ENCODE measurements around the gene NPM1. TPM values are rescaled to one million over a fixed set of nuclear protein-coding genes. Genes with fewer than 3 reads are reported as not detected.

The NPM1 gene
- total and polyA plus RNA-seq, 2 of the 13 experiments (the other 11 are each of a cell fraction or from before 2014, with no cell fraction given) = 2,047 to 3,353 TPM

GRCh38 chr5:171387345-171387969 lies at the start of gene NPM1 (continued):
- TF ChIP-seq ZBTB4 (CRISPR knock-in tag; IDR thresholded peaks at IDR 0.05; ENCODE audit: borderline replicate concordance) = peak; percentile 59; the same call in 1 of the 2 replicates
- TF ChIP-seq SP4 (CRISPR knock-in tag; IDR thresholded peaks at IDR 0.05) = no peak
- peak; percentile 63; the same call in 1 of the 2 replicates for TF ChIP-seq ELF3 (CRISPR knock-in tag; IDR thresholded peaks at IDR 0.05)
- TF ChIP-seq ZBTB25 (CRISPR knock-in tag; IDR thresholded peaks at IDR 0.05) = no peak
- TF ChIP-seq SKI (IDR thresholded peaks at IDR 0.05; ENCODE audit: partially characterized antibody) = no peak
- TF ChIP-seq MXI1 (IDR thresholded peaks at IDR 0.05; ENCODE audit: borderline replicate concordance, low read depth, low read length) = peak; percentile 77; the same call in 2 of the 3 replicates
- peak; percentile 26; the same call in 1 of the 2 replicates for TF ChIP-seq PATZ1 (CRISPR knock-in tag; IDR thresholded peaks at IDR 0.05)
- peak; percentile 53; the same call in 1 of the 2 replicates for TF ChIP-seq ZBTB49 (CRISPR knock-in tag; IDR thresholded peaks at IDR 0.05; ENCODE audit: borderline replicate concordance)
- peak; percentile 89 for TF ChIP-seq ZFP90 (CRISPR knock-in tag; IDR thresholded peaks at IDR 0.05; ENCODE audit: borderline replicate concordance)
- peak; percentile 18 for TF ChIP-seq TBL1XR1 (IDR thresholded peaks at IDR 0.05; ENCODE audit: borderline replicate concordance, low read length, partially characterized antibody)
- TF ChIP-seq AHDC1 (CRISPR knock-in tag; IDR thresholded peaks at IDR 0.05; ENCODE audit: borderline replicate concordance) = 0 out of 2 replicates have a peak, but pooled peaks have one; percentile 17

Measured in HepG2 (cell line).